Panc1 (cell line): ENCODE results near the gene GALNT14. TPM values are rescaled to one million over a fixed set of nuclear protein-coding genes. Genes with fewer than 3 reads are reported as not detected.

ENCODE experiments used
- ATAC-seq: fragments of 200-7000 bp; cut with Tn5 transposase; 2 replicates; pipeline ENCODE4 v1.9.1; 2020; ENCODE audit warnings: mild to moderate bottlenecking, moderate library complexity
- BruUV-seq: library from RNA; stranded (reverse); fragments of 400-500 nt; replicated peaks from 2 replicates; lab custom pipeline; 2021; lab: Mats Ljungman, UMichigan
- CTCF ChIA-PET: fragments of 300-600 bp; sonication (Branson Sonifier 250); formaldehyde crosslinking; loops from one replicate; lab custom pipeline; 2022; ENCODE audit warnings: antibody characterized with exemption; lab: Charles Lee
- POLR2A ChIA-PET: fragments of 300-600 bp; sonication (Branson Sonifier 250); formaldehyde crosslinking; loops from one replicate; lab custom pipeline; 2022; ENCODE audit warnings: antibody characterized with exemption; lab: Charles Lee
- DNase-seq: peaks from one replicate; pipeline ENCODE4 v3.0.0-alpha.2; 2010; ENCODE audit warnings: low read depth, low spot score
- H3K27ac ChIP-seq: 2 replicates; pipeline ENCODE4 v1.5.1; 2011; ENCODE audit warnings: mild to moderate bottlenecking, low read length, inconsistent platforms
- H3K27me3 ChIP-seq: fragments of 200-500 bp; sonication (Bioruptor generic); 2 replicates; pipeline ENCODE4 v1.6.0; 2014; ENCODE audit warnings: low read length, inconsistent platforms; ENCODE audit not compliant: control insufficient read depth, insufficient read depth
- H3K36me3 ChIP-seq: fragments of 200-500 bp; sonication (Bioruptor generic); 2 replicates; pipeline ENCODE4 v1.5.1; 2014; ENCODE audit warnings: inconsistent platforms, mild to moderate bottlenecking, low read length, moderate library complexity; ENCODE audit not compliant: control insufficient read depth, insufficient read depth
- H3K4me1 ChIP-seq: 2 replicates; pipeline ENCODE4 v1.5.1; 2011; ENCODE audit warnings: inconsistent platforms, mild to moderate bottlenecking, low read length, moderate library complexity; ENCODE audit not compliant: control insufficient read depth, insufficient read depth
- H3K4me3 ChIP-seq, 2 experiments: 2 replicates each; pipeline ENCODE4 v1.5.1; 2011 to 2012; ENCODE audit warnings: low read depth in 2 of 2, low read length in 2 of 2, mild to moderate bottlenecking in 2 of 2, inconsistent platforms in 1 of 2, moderate library complexity in 1 of 2
- H3K9me3 ChIP-seq: fragments of 200-500 bp; sonication (Bioruptor generic); 2 replicates; pipeline ENCODE4 v1.5.1; 2014; ENCODE audit warnings: low read depth, mild to moderate bottlenecking, inconsistent platforms, low read length, moderate library complexity; ENCODE audit not compliant: control insufficient read depth, insufficient read depth
- CTCF ChIP-seq: fragments of 450-650 bp; IDR thresholded peaks from 2 replicates; pipeline ENCODE4 v1.5.1; 2017; ENCODE audit warnings: mild to moderate bottlenecking
- POLR2AphosphoS5 ChIP-seq: IDR thresholded peaks from 2 replicates; pipeline ENCODE4 v1.6.1; 2012; ENCODE audit warnings: mild to moderate bottlenecking, low read depth, low read length, moderate library complexity
- SIN3A ChIP-seq: IDR thresholded peaks from 2 replicates; pipeline ENCODE4 v1.6.1; 2012; ENCODE audit warnings: low read depth, mild to moderate bottlenecking, low read length, moderate library complexity, borderline replicate concordance; ENCODE audit not compliant: insufficient read depth
- TCF7L2 ChIP-seq: IDR thresholded peaks from 2 replicates; pipeline ENCODE4 v1.6.1; 2011; ENCODE audit warnings: mild to moderate bottlenecking, low read depth, low read length, inconsistent platforms
- in situ Hi-C: cut with HindIII; loops from 2 replicates; pipeline ENCODE4 v1.10.0; 2016; ENCODE audit warnings: low sequenced_read_pairs, low pct_unique_long_range_greater_than_20kb
- intact Hi-C: fragments of 100-400 bp; cut with micrococcal nuclease; formaldehyde crosslinking; loops from one replicate; pipeline ENCODE4 v1.10.0; 2022; ENCODE audit not compliant: unreplicated experiment
- total RNA-seq: library from RNA; stranded (reverse); gene quantifications from one replicate; pipeline ENCODE4 v1.2.1, GENCODE V29; 2021; ENCODE audit not compliant: unreplicated experiment
- TF ChIP-seq, protein P1 (sequence below), 2 experiments: IDR thresholded peaks; 2 replicates each; pipeline ENCODE4 v1.6.1; 2011 to 2012; ENCODE audit warnings: low read depth in 2 of 2, control low read depth in 1 of 2, low read length in 1 of 2, mild to moderate bottlenecking in 1 of 2, moderate library complexity in 1 of 2; ENCODE audit not compliant: insufficient read depth in 1 of 2

GALNT14 gene
- total RNA-seq, 1 experiment from 2014 or later, result 0.67 TPM

GRCh38 chr2:30948130-30948529, 190.1 kb downstream of the GALNT14 start:
- POLR2A ChIA-PET, result no interaction called here
- Histone ChIP-seq H3K36me3 (no peaks in the 10 kb centered on the region), H3K4me3 (no peak overlapping the region), H3K9me3 (no peaks in the 10 kb centered on the region), H3K27ac (no peak overlapping the region), H3K4me1 (no peaks in the 10 kb centered on the region), H3K27me3 (no peaks in the 10 kb centered on the region; the same call in 1 of the 2 replicates)
- no TSS peak for BruUV-seq
- CTCF ChIA-PET, result no interaction called here
- TF ChIP-seq, protein P1, sequence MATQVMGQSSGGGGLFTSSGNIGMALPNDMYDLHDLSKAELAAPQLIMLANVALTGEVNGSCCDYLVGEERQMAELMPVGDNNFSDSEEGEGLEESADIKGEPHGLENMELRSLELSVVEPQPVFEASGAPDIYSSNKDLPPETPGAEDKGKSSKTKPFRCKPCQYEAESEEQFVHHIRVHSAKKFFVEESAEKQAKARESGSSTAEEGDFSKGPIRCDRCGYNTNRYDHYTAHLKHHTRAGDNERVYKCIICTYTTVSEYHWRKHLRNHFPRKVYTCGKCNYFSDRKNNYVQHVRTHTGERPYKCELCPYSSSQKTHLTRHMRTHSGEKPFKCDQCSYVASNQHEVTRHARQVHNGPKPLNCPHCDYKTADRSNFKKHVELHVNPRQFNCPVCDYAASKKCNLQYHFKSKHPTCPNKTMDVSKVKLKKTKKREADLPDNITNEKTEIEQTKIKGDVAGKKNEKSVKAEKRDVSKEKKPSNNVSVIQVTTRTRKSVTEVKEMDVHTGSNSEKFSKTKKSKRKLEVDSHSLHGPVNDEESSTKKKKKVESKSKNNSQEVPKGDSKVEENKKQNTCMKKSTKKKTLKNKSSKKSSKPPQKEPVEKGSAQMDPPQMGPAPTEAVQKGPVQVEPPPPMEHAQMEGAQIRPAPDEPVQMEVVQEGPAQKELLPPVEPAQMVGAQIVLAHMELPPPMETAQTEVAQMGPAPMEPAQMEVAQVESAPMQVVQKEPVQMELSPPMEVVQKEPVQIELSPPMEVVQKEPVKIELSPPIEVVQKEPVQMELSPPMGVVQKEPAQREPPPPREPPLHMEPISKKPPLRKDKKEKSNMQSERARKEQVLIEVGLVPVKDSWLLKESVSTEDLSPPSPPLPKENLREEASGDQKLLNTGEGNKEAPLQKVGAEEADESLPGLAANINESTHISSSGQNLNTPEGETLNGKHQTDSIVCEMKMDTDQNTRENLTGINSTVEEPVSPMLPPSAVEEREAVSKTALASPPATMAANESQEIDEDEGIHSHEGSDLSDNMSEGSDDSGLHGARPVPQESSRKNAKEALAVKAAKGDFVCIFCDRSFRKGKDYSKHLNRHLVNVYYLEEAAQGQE (IDR thresholded peaks at IDR 0.05; ENCODE audit: insufficient read depth in 1 of 2, low read depth in 2 of 2, low read length in 1 of 2), result no peak
- TF ChIP-seq POLR2AphosphoS5, result no peak
- TF ChIP-seq SIN3A, result no peak
- TF ChIP-seq CTCF, result no peak
- TF ChIP-seq TCF7L2, result no peak
- intact Hi-C loops (no loop called here), in situ Hi-C loops (no loop called here)
- DNase-seq (no peak), ATAC-seq (no peak)

GRCh38 chr2:30947686-30948085, 190.6 kb downstream of the GALNT14 start:
- in situ Hi-C loops, result no loop called here
- Histone ChIP-seq H3K4me3 (no peak overlapping the region), H3K27me3 (no peaks in the 10 kb centered on the region; the same call in 1 of the 2 replicates), H3K9me3 (no peaks in the 10 kb centered on the region), H3K36me3 (no peaks in the 10 kb centered on the region), H3K27ac (no peak overlapping the region), H3K4me1 (no peaks in the 10 kb centered on the region)
- ChIA-PET POLR2A (no interaction called here), CTCF (no interaction called here)
- DNase-seq (no peak), ATAC-seq (no peak)
- BruUV-seq, result no TSS peak
- intact Hi-C loops, result no loop called here
- TF ChIP-seq TCF7L2 (no peak), SIN3A (no peak), CTCF (no peak), POLR2AphosphoS5 (no peak)
- TF ChIP-seq, protein P1 (IDR thresholded peaks at IDR 0.05; ENCODE audit: insufficient read depth in 1 of 2, low read depth in 2 of 2, low read length in 1 of 2), result no peak
